SU-DHL-6 (cell line): ENCODE results near the gene CNTFR.

Experiments
- EZH2phosphoT487 ChIP-seq: fragments of 200-600 bp; sonication (generic), shearing (Covaris generic); conservative IDR thresholded peaks from 2 replicates; pipeline ENCODE4 v1.6.1; 2018; ENCODE audit warnings: mild to moderate bottlenecking, antibody characterized with exemption, low read length, moderate library complexity, mixed read lengths
- TF ChIP-seq, protein P1 (sequence below): fragments of 200-600 bp; sonication (generic); IDR thresholded peaks from one replicate; pipeline ENCODE4 v1.5.1; 2017; ENCODE audit warnings: antibody characterized with exemption, mild to moderate bottlenecking, low read length, moderate library complexity; ENCODE audit not compliant: insufficient read depth, poor library complexity, severe bottlenecking

DNA sequence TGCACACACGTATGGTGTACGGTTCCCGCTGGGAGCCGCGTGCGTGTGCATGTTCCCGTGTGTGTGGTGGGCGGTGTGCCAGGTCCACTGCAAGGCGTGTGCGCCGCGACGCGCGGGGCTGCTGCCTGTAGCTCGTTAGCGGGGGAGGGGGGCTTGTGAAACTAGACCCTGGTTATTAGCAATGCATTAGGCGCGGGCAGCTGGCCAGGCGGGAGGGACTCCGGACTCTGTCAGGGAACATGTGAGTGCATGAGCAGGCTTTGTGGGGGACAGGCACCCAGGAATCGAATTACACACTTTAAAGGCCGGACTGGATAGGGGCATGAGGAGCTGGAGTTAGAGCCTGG lies 34.5 kb downstream of the CNTFR start:
- TF ChIP-seq, protein P1, sequence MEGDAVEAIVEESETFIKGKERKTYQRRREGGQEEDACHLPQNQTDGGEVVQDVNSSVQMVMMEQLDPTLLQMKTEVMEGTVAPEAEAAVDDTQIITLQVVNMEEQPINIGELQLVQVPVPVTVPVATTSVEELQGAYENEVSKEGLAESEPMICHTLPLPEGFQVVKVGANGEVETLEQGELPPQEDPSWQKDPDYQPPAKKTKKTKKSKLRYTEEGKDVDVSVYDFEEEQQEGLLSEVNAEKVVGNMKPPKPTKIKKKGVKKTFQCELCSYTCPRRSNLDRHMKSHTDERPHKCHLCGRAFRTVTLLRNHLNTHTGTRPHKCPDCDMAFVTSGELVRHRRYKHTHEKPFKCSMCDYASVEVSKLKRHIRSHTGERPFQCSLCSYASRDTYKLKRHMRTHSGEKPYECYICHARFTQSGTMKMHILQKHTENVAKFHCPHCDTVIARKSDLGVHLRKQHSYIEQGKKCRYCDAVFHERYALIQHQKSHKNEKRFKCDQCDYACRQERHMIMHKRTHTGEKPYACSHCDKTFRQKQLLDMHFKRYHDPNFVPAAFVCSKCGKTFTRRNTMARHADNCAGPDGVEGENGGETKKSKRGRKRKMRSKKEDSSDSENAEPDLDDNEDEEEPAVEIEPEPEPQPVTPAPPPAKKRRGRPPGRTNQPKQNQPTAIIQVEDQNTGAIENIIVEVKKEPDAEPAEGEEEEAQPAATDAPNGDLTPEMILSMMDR = no peak
- no peak for TF ChIP-seq EZH2phosphoT487
